Neural crest cell (in vitro differentiated cells): ENCODE data around the gene TARBP1. TPM values are rescaled to one million over a fixed set of nuclear protein-coding genes. Genes with fewer than 3 reads are reported as not detected.
"Not testable (repeated sequence)": the region's sequence is repeated elsewhere in the genome, so short reads cannot be mapped to it uniquely, and the experiment has no call there.

Source experiments
- DNase-seq: peaks from one replicate; pipeline ENCODE4 v3.0.0; 2021; ENCODE audit warnings: low read depth, mixed read lengths, low spot score
- H3K27ac Mint-ChIP-seq: one replicate; pipeline ENCODE4 v1.8.0; 2021; ENCODE audit warnings: mild to moderate bottlenecking, mixed read lengths; ENCODE audit not compliant: unreplicated experiment
- H3K27me3 Mint-ChIP-seq: 2 replicates; pipeline ENCODE4 v1.8.0; 2021; ENCODE audit warnings: low read depth, mild to moderate bottlenecking, mixed read lengths
- H3K36me3 Mint-ChIP-seq: 2 replicates; pipeline ENCODE4 v1.8.0; 2021; ENCODE audit warnings: low read depth, mild to moderate bottlenecking, mixed read lengths
- H3K4me1 Mint-ChIP-seq: 2 replicates; pipeline ENCODE4 v1.8.0; 2021; ENCODE audit warnings: mixed read lengths
- H3K4me3 Mint-ChIP-seq: one replicate; pipeline ENCODE4 v1.8.0; 2021; ENCODE audit warnings: mild to moderate bottlenecking, mixed read lengths
- H3K9me3 Mint-ChIP-seq: 2 replicates; pipeline ENCODE4 v1.8.0; 2021; ENCODE audit warnings: mixed read lengths
- CTCF ChIP-seq: fragments of 200-600 bp; sonication (generic); conservative IDR thresholded peaks from 2 replicates; pipeline ENCODE4 v1.5.0; 2021; ENCODE audit warnings: antibody characterized with exemption, mild to moderate bottlenecking
- total RNA-seq: library from RNA; stranded (reverse); gene quantifications from 2 replicates; pipeline ENCODE4 v1.2.1, GENCODE V29; 2021

Gene TARBP1
- total RNA-seq, 1 donor from 2014 or later = 30.2 TPM

- no peak for DNase-seq
- Mint-ChIP-seq H3K4me1 (peaks cover 37% of the 10 kb centered on the region), H3K27me3 (no peaks in the 10 kb centered on the region), H3K36me3 (no peaks in the 10 kb centered on the region), H3K27ac (no peak overlapping the region), H3K9me3 (no peaks in the 10 kb centered on the region), H3K4me3 (no peak overlapping the region)
- TF ChIP-seq CTCF = no peak
Measured at GRCh38 chr1:234521836-234522235, 42.9 kb upstream of the TARBP1 start.

DNA sequence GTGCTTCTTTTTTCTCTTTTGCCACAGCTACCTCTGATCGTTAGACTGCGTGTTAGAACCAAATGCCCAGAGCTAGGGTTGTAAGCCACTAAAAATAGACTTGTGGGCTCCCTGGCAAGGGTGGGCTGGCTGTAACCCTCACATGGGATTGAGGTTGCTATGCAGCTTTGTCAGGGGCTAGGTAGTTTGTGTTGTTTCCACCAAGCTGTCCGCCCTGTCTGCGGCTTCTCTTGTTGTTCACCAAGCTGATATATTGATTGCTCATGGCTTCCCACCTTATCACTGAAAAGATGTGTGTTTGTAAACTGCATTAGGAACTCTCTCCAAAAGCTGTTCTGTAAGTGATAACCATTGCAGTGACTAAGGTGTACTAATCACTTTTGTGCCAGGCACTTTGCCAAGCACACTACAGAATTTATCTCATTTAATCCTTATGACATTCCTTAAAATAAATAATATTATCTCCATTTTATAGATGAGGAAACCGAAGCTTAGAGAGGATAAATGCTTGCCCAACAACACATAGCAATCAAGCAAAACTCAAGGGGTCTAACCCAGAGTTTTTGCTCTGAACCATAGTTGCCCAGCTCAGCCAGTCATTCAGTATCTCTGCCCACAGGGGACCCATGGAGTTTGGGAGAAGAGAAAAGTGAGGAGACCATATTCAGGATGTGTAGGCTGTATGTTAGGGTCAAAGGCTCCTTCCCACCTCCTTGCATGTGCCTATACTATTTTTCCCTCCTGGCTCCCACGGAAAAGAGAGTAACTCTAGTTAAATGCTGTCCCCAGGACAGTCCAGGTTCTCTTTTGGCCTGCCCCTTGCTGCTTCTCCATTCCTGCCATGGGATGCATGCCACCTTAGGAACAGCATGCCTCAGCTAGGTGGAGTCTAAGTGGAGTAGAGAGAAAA, 42.2 kb upstream of the TARBP1 start:
- Mint-ChIP-seq H3K4me3 (no peak overlapping the region), H3K27me3 (no peaks in the 10 kb centered on the region), H3K36me3 (no peaks in the 10 kb centered on the region), H3K9me3 (no peaks in the 10 kb centered on the region), H3K4me1 (peaks cover 32% of the 10 kb centered on the region), H3K27ac (no peak overlapping the region)
- TF ChIP-seq CTCF = no peak
- no peak for DNase-seq

- no peak for TF ChIP-seq CTCF
- Mint-ChIP-seq H3K27me3 (no peaks in the 10 kb centered on the region), H3K27ac (no peak overlapping the region), H3K4me1 (peaks cover 35% of the 10 kb centered on the region), H3K9me3 (no peaks in the 10 kb centered on the region), H3K4me3 (no peak overlapping the region), H3K36me3 (no peaks in the 10 kb centered on the region)
- no peak for DNase-seq
Measured at GRCh38 chr1:234519506-234519905, 40.5 kb upstream of the TARBP1 start.

GRCh38 chr1:234518876-234519275, 39.9 kb upstream of the TARBP1 start:
- no peak for DNase-seq
- Mint-ChIP-seq H3K4me1 (peaks cover 39% of the 10 kb centered on the region), H3K9me3 (no peaks in the 10 kb centered on the region), H3K27me3 (no peaks in the 10 kb centered on the region), H3K36me3 (no peaks in the 10 kb centered on the region), H3K27ac (no peak overlapping the region), H3K4me3 (no peak overlapping the region)
- TF ChIP-seq CTCF = no peak

- H3K27me3 Mint-ChIP-seq, DNase-seq, H3K27ac Mint-ChIP-seq, H3K9me3 Mint-ChIP-seq, H3K36me3 Mint-ChIP-seq, H3K4me3 Mint-ChIP-seq: not testable (repeated sequence)
- H3K4me1 Mint-ChIP-seq = peaks cover 40% of the 10 kb centered on the region
Measured at GRCh38 chr1:234518086-234518485, 39.1 kb upstream of the TARBP1 start.

DNA sequence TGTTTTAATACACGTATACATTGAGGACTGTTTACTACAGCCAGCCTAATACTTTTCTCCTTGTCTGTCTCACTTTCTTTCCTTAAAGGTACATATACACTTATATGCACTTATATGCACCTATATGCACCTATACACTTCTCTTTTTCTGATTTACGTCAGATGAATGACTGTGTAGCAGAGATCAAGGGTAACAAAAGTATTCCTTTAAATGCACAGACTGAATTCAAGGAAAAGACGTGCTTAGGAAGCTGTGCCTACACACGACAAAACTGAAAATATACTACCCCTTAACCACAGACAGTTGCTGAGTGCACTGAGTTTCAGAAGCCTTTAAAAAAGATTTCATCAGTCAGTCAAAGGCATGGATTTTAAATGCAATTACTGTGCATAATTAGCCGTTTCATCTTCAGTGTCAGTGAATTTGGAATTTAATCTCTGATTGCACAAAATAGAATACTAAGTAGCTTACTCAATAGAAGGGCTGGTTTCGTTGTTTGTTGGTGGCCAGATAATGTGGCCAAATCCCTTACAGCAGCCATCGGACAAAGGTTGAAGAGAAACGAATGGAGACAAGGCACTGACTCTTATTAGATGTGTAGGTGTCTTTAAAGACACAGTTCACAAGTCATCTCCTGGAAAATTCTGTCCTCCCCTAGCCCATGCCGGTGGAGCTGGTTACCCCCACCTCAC, 38.3 kb upstream of the TARBP1 start:
- Mint-ChIP-seq H3K4me3 (no peak overlapping the region), H3K9me3 (no peaks in the 10 kb centered on the region), H3K4me1 (peaks cover 40% of the 10 kb centered on the region), H3K27me3 (no peaks in the 10 kb centered on the region), H3K27ac (no peak overlapping the region), H3K36me3 (no peaks in the 10 kb centered on the region)
- no peak for TF ChIP-seq CTCF
- DNase-seq = no peak
